SK-N-SH (cell line): ENCODE measurements around the gene VGF. TPM values are rescaled to one million over a fixed set of nuclear protein-coding genes. Genes with fewer than 3 reads are reported as not detected.

Experiments used
- CTCF ChIA-PET: fragments of 300-600, 350-600 bp; formaldehyde crosslinking; extraction: SDS; loops from one replicate; lab custom pipeline; 2021; lab: Yijun Ruan, JAX
- POLR2A ChIA-PET: fragments of 350-600 bp; sonication (Branson Sonifier 250); formaldehyde crosslinking; extraction: SDS; loops from one replicate; lab custom pipeline; 2020; ENCODE audit warnings: antibody characterized with exemption, inconsistent platforms; lab: Yijun Ruan, JAX
- DNase-seq: peaks from one replicate; pipeline ENCODE4 v3.0.0; 2012
- H2AFZ ChIP-seq: fragments of 200-600 bp; sonication (generic); 2 replicates; pipeline ENCODE4 v1.8.1; 2016; ENCODE audit warnings: antibody characterized with exemption, mild to moderate bottlenecking, low read depth
- H3F3A ChIP-seq: fragments of 200-600 bp; sonication (generic); replicated peaks from 2 replicates; pipeline ENCODE3; 2016; ENCODE audit warnings: antibody characterized with exemption, mild to moderate bottlenecking; ENCODE audit not compliant: insufficient read depth
- H3K27ac ChIP-seq, 2 experiments: fragments of 200-500 bp in 1 of 2; fragments of 200-600 bp in 1 of 2; sonication (Bioruptor generic) in 1 of 2; sonication (generic), shearing (Covaris generic) in 1 of 2; 2 replicates each; pipeline versions ENCODE4 v1.5.1 to v1.6.1; 2014 to 2016; ENCODE audit warnings: low read depth in 2 of 2, inconsistent platforms in 1 of 2, low read length in 1 of 2, mild to moderate bottlenecking in 1 of 2, mixed read lengths in 1 of 2
- H3K27me3 ChIP-seq: fragments of 200-600 bp; sonication (generic), shearing (Covaris generic); 2 replicates; pipeline ENCODE4 v1.6.1; 2016; ENCODE audit warnings: mixed run types; ENCODE audit not compliant: insufficient read depth
- H3K36me3 ChIP-seq, 2 experiments: fragments of 200-500 bp in 1 of 2; fragments of 200-600 bp in 1 of 2; sonication (Bioruptor generic) in 1 of 2; sonication (generic) in 1 of 2; replicated peaks in 1 of 2; 2 replicates each; pipeline versions ENCODE3 to v1.5.1; 2014 to 2016; ENCODE audit warnings: low read length in 1 of 2, mild to moderate bottlenecking in 1 of 2; ENCODE audit not compliant: insufficient read depth in 2 of 2, control insufficient read depth in 1 of 2
- H3K4me1 ChIP-seq, 2 experiments: fragments of 200-500 bp in 1 of 2; fragments of 200-600 bp in 1 of 2; sonication (Bioruptor generic) in 1 of 2; sonication (generic), shearing (Covaris generic) in 1 of 2; 2 replicates each; pipeline versions ENCODE4 v1.5.1 to v1.6.1; 2014 to 2016; ENCODE audit warnings: low read depth in 1 of 2, low read length in 1 of 2, mixed run types in 1 of 2; ENCODE audit not compliant: insufficient read depth in 2 of 2, control insufficient read depth in 1 of 2
- H3K4me2 ChIP-seq: fragments of 200-600 bp; sonication (generic), shearing (Covaris generic); 2 replicates; pipeline ENCODE4 v1.6.1; 2017; ENCODE audit warnings: mixed run types
- H3K4me3 ChIP-seq, 2 experiments: fragments of 200-500 bp in 1 of 2; fragments of 200-600 bp in 1 of 2; sonication (Bioruptor generic) in 1 of 2; sonication (generic), shearing (Covaris generic) in 1 of 2; 2 replicates each; pipeline versions ENCODE4 v1.5.1 to v1.8.1; 2014 to 2016; ENCODE audit warnings: low read depth in 2 of 2, inconsistent platforms in 1 of 2, low read length in 1 of 2, mild to moderate bottlenecking in 1 of 2, mixed read lengths in 1 of 2, moderate library complexity in 1 of 2
- H3K79me2 ChIP-seq: fragments of 200-600 bp; sonication (generic); 2 replicates; pipeline ENCODE4 v1.8.1; 2017; ENCODE audit warnings: mild to moderate bottlenecking; ENCODE audit not compliant: insufficient read depth
- H3K9ac ChIP-seq: fragments of 200-600 bp; sonication (generic); 2 replicates; pipeline ENCODE4 v1.6.1; 2017; ENCODE audit warnings: mixed run types
- H3K9me2 ChIP-seq: fragments of 200-600 bp; sonication (generic); 2 replicates; pipeline ENCODE4 v1.6.1; 2017; ENCODE audit warnings: mixed run types
- H3K9me3 ChIP-seq: fragments of 200-600 bp; sonication (generic); 2 replicates; pipeline ENCODE4 v1.6.1; 2017; ENCODE audit warnings: mixed run types, mild to moderate bottlenecking, moderate library complexity
- H4K20me1 ChIP-seq: fragments of 200-600 bp; sonication (generic); 2 replicates; pipeline ENCODE4 v1.6.1; 2017; ENCODE audit warnings: mild to moderate bottlenecking, mixed run types; ENCODE audit not compliant: insufficient read depth
- CTCF ChIP-seq: fragments of 200-600 bp; sonication (generic); IDR thresholded peaks from 2 replicates; pipeline ENCODE4 v1.6.1; 2017; ENCODE audit warnings: antibody characterized with exemption, mild to moderate bottlenecking, moderate library complexity
- FOSL2 ChIP-seq: IDR thresholded peaks from 2 replicates; pipeline ENCODE4 v1.4.0; 2012; ENCODE audit warnings: low read depth, mild to moderate bottlenecking, moderate library complexity, borderline replicate concordance
- MXI1 ChIP-seq: IDR thresholded peaks from 2 replicates; pipeline ENCODE4 v1.6.1; 2012; ENCODE audit warnings: mild to moderate bottlenecking, low read depth, low read length, improper control_type of control experiment
- POLR2AphosphoS5 ChIP-seq: IDR thresholded peaks from 2 replicates; pipeline ENCODE4 v1.6.1; 2012; ENCODE audit warnings: low read depth, low read length
- RCOR1 ChIP-seq: fragments of 150-350 bp; IDR thresholded peaks from 2 replicates; pipeline ENCODE4 v1.6.1; 2017; ENCODE audit warnings: antibody characterized with exemption, low read length
- REST ChIP-seq: IDR thresholded peaks from 2 replicates; pipeline ENCODE4 v1.6.1; 2012; ENCODE audit warnings: mild to moderate bottlenecking, low read depth, low read length, moderate library complexity
- SIN3A ChIP-seq: IDR thresholded peaks from 2 replicates; pipeline ENCODE4 v1.6.1; 2012; ENCODE audit warnings: low read depth, mild to moderate bottlenecking, low read length, moderate library complexity, borderline replicate concordance
- TCF12 ChIP-seq: IDR thresholded peaks from 2 replicates; pipeline ENCODE4 v1.4.0; 2012
- ZBTB33 ChIP-seq: IDR thresholded peaks from 2 replicates; pipeline ENCODE4 v1.4.0; 2012; ENCODE audit warnings: low read depth, borderline replicate concordance
- WGBS: methylation state at CpG from one replicate; pipeline ENCODE4 v1.1.6; 2017; ENCODE audit warnings: low lambda C conversion rate; 5-methylcytosine and 5-hydroxymethylcytosine counted together
- polyA plus RNA-seq, 3 experiments: library from polyadenylated mRNA; depleted of rRNA; stranded (reverse); fragments of >200 nt; gene quantifications; 2 replicates each; pipeline ENCODE4 v1.2.3, GENCODE V29; 2012

VGF gene
- polyA plus RNA-seq, 1 of the 3 experiments (the other 2 are of a cell fraction) = 54.3 TPM

- Histone ChIP-seq H3K9me3 (no peaks in the 10 kb centered on the region), H3K79me2 (peaks cover 86% of the 10 kb centered on the region), H3K4me3 (peak overlapping the region; percentile 46 to 85; a peak in 3 of 4 replicates), H3K27ac (peak overlapping the region in 1 of 2 experiments; percentile 98; a peak in 2 of 4 replicates), H3K36me3 (peaks cover 4 to 60% of the 10 kb centered on the region in 2 experiments), H3K9ac (peak overlapping the region; percentile 95), H3K9me2 (no peaks in the 10 kb centered on the region), H3K27me3 (no peaks in the 10 kb centered on the region), H3K4me2 (peak overlapping the region; percentile 96), H4K20me1 (peaks cover 62% of the 10 kb centered on the region), H3K4me1 (peaks cover 14 to 32% of the 10 kb centered on the region in 2 experiments; a peak in 3 of 4 replicates), H2AFZ (no peak overlapping the region), H3F3A (peaks cover 87% of the 10 kb centered on the region)
- ChIA-PET CTCF (interaction anchor here (1.0 to 4.0 kb wide), 6 partner anchors 9 to 69 kb away, joined by 3 to 34 read pairs (median 12); no protein-coding TSS in a partner anchor), POLR2A (no interaction called here)
- DNase-seq = no peak
- peak; percentile 6; the same call in 1 of the 2 replicates for TF ChIP-seq CTCF
- peak; percentile 2; the same call in 1 of the 2 replicates for TF ChIP-seq FOSL2
- TF ChIP-seq SIN3A = 0 out of 2 replicates have a peak, but pooled peaks have one; percentile 45
- TF ChIP-seq ZBTB33 = peak; percentile 11; the same call in 1 of the 2 replicates
- peak; percentile 72 for TF ChIP-seq POLR2AphosphoS5
- TF ChIP-seq MXI1 = no peak
- 0 out of 2 replicates have a peak, but pooled peaks have one; percentile 22 for TF ChIP-seq REST
- no peak for TF ChIP-seq RCOR1
- peak; percentile 21; the same call in 1 of the 2 replicates for TF ChIP-seq TCF12
- 23% methylated on average over 14 of the region's 14 CpGs for WGBS
Observed at GRCh38 chr7:101128040-101128834, 37.1 kb downstream of the VGF start.
